ENCODE results near the gene THOC6. TPM values are rescaled to one million over a fixed set of nuclear protein-coding genes. Genes with fewer than 3 reads are reported as not detected.

Gene THOC6
- polyA plus RNA-seq, 3 donors = 42.4 to 59.2 (median 57.7) TPM

GRCh38 chr16:3058139-3059030, 34.5 kb downstream of the THOC6 start:
- Histone ChIP-seq H3K36me3 (replicated peaks in 1 of 2; ENCODE audit: control insufficient read depth in 1 of 2, insufficient read depth in 2 of 2, low read length in 2 of 2) (no peaks in the 10 kb centered on the region), H3K27me3 (ENCODE audit: control insufficient read depth in 2 of 2, insufficient read depth in 2 of 2, low read length in 2 of 2) (no peaks in the 10 kb centered on the region), H3K9me3 (replicated peaks in 1 of 2; ENCODE audit: control insufficient read depth in 1 of 2, insufficient read depth in 1 of 2, low read length in 2 of 2) (no peaks in the 10 kb centered on the region), H3K4me3 (replicated peaks in 1 of 3; ENCODE audit: low read depth in 2 of 3, low read length in 3 of 3) (peak overlapping the region; percentile 69 to 88 (median 71)), H3K4me1 (ENCODE audit: control insufficient read depth in 1 of 2, insufficient read depth in 2 of 2, low read length in 2 of 2) (peaks cover 69 to 81% of the 10 kb centered on the region in 2 donors), H3K4me2 (replicated peaks; ENCODE audit: extremely low read depth, low read length, poor library complexity, severe bottlenecking) (peak overlapping the region; percentile 100), H4K20me1 (ENCODE audit: insufficient read depth, low read length) (no peaks in the 10 kb centered on the region), H3K27ac (ENCODE audit: low read depth in 1 of 2, low read length in 2 of 2) (peak overlapping the region in 1 of 2 donors; percentile 72), H3K9ac (ENCODE audit: insufficient read depth, low read length, poor library complexity, severe bottlenecking) (peak overlapping the region; percentile 77), H2AFZ (ENCODE audit: insufficient read depth, low read depth, low read length, poor library complexity, severe bottlenecking) (peak overlapping the region; percentile 97), H3K79me2 (ENCODE audit: insufficient read depth, low read length) (no peaks in the 10 kb centered on the region)
- H3K27me3 Mint-ChIP-seq (ENCODE audit: low read depth in 3 of 3) = peaks cover 0 to 6% (median 3%) of the 10 kb centered on the region in 3 donors
- H3K27ac Mint-ChIP-seq = peak overlapping the region in 3 of 7 donors; percentile 54 to 63 (median 58)
- DNase-seq = no peak
- H3K9me3 Mint-ChIP-seq = no peaks in the 10 kb centered on the region
- intact Hi-C loops (cut with micrococcal nuclease) = loop anchor here (2.0 to 5.0 kb wide), 2 partner anchors 69 to 70 kb away; no protein-coding TSS in a partner anchor
- no peak for TF ChIP-seq CTCF (IDR thresholded peaks at IDR 0.05)
- H3K4me1 Mint-ChIP-seq = peaks cover 61% of the 10 kb centered on the region
- H3K36me3 Mint-ChIP-seq = peaks cover 11 to 22% of the 10 kb centered on the region in 2 donors
- 10% methylated on average over 60 of the region's 77 CpGs for WGBS (ENCODE audit: insufficient coverage)
- H3K4me3 Mint-ChIP-seq = peak overlapping the region; percentile 82 to 89

GRCh38 chr16:3059041-3059722, 35.3 kb downstream of the THOC6 start:
- DNase-seq = peak; percentile 74 to 80 (median 76)
- H3K4me3 ChIP-seq (replicated peaks in 1 of 3; ENCODE audit: low read depth in 2 of 3, low read length in 3 of 3) = peak overlapping the region; percentile 69 to 88 (median 71)
- H3K4me2 ChIP-seq (replicated peaks; ENCODE audit: extremely low read depth, low read length, poor library complexity, severe bottlenecking) = peak overlapping the region; percentile 100
- Mint-ChIP-seq H3K36me3 (peaks cover 5 to 19% of the 10 kb centered on the region in 2 donors), H3K9me3 (no peaks in the 10 kb centered on the region), H3K4me1 (peaks cover 53% of the 10 kb centered on the region), H3K27ac (peak overlapping the region in 5 of 7 donors; percentile 35 to 77 (median 73)), H3K27me3 (ENCODE audit: low read depth in 3 of 3) (peaks cover 0 to 3% (median 3%) of the 10 kb centered on the region in 3 donors), H3K4me3 (peak overlapping the region; percentile 82 to 89)
- peak overlapping the region in 1 of 2 donors; percentile 72 for H3K27ac ChIP-seq (ENCODE audit: low read depth in 1 of 2, low read length in 2 of 2)
- H3K27me3 ChIP-seq (ENCODE audit: control insufficient read depth in 2 of 2, insufficient read depth in 2 of 2, low read length in 2 of 2) = no peaks in the 10 kb centered on the region
- intact Hi-C loops (cut with micrococcal nuclease) = loop anchor here (2.0 to 5.0 kb wide), 2 partner anchors 68 to 70 kb away; no protein-coding TSS in a partner anchor
- under 1% methylated on average over 65 of the region's 67 CpGs for WGBS (ENCODE audit: insufficient coverage)
- TF ChIP-seq CTCF (IDR thresholded peaks at IDR 0.05) = peak; percentile 95
- peaks cover 61 to 73% of the 10 kb centered on the region in 2 donors for H3K4me1 ChIP-seq (ENCODE audit: control insufficient read depth in 1 of 2, insufficient read depth in 2 of 2, low read length in 2 of 2)
- peak overlapping the region; percentile 77 for H3K9ac ChIP-seq (ENCODE audit: insufficient read depth, low read length, poor library complexity, severe bottlenecking)
- H3K36me3 ChIP-seq (replicated peaks in 1 of 2; ENCODE audit: control insufficient read depth in 1 of 2, insufficient read depth in 2 of 2, low read length in 2 of 2) = no peaks in the 10 kb centered on the region
- no peaks in the 10 kb centered on the region for H3K9me3 ChIP-seq (replicated peaks in 1 of 2; ENCODE audit: control insufficient read depth in 1 of 2, insufficient read depth in 1 of 2, low read length in 2 of 2)
- H3K79me2 ChIP-seq (ENCODE audit: insufficient read depth, low read length) = no peaks in the 10 kb centered on the region
- no peaks in the 10 kb centered on the region for H4K20me1 ChIP-seq (ENCODE audit: insufficient read depth, low read length)
- H2AFZ ChIP-seq (ENCODE audit: insufficient read depth, low read depth, low read length, poor library complexity, severe bottlenecking) = peak overlapping the region; percentile 97
